HAP-1 (cell line): Measurements from ENCODE around the gene SEMA4F.

Experiments used
- DNase-seq, 2 experiments: peaks; one replicate each; pipeline ENCODE4 v3.0.0-alpha.2; 2016 to 2020; ENCODE audit warnings: low spot score in 2 of 2
- H3K27me3 ChIP-seq: fragments of 250-450 bp; sonication (Bioruptor Pico); 2 replicates; pipeline ENCODE4 v1.5.1; 2020; ENCODE audit warnings: low read depth, mild to moderate bottlenecking, moderate library complexity
- H3K36me3 ChIP-seq: fragments of 250-450 bp; sonication (Bioruptor Pico); replicated peaks from 2 replicates; pipeline ENCODE4 v1.5.1; 2020; ENCODE audit warnings: mild to moderate bottlenecking
- H3K4me1 ChIP-seq: fragments of 250-450 bp; sonication (Bioruptor Pico); 2 replicates; pipeline ENCODE4 v1.5.1; 2020; ENCODE audit warnings: mild to moderate bottlenecking
- H3K4me3 ChIP-seq: fragments of 250-450 bp; sonication (Bioruptor Pico); 2 replicates; pipeline ENCODE4 v1.5.1; 2020; ENCODE audit warnings: mild to moderate bottlenecking, moderate library complexity
- H3K9me3 ChIP-seq: fragments of 250-450 bp; sonication (Bioruptor Pico); 2 replicates; pipeline ENCODE4 v1.5.1; 2020; ENCODE audit warnings: mild to moderate bottlenecking, moderate library complexity
- in situ Hi-C: fragments of 300-500 bp; cut with MboI; formaldehyde crosslinking; loops from 3 replicates; pipeline ENCODE4 v1.14.3; 2020; ENCODE audit warnings: low sequenced_read_pairs, inconsistent platforms, mixed read lengths

SEMA4F gene

GRCh38 chr2:74645344-74645743 lies 8.7 kb upstream of the SEMA4F start:
- no peaks in the 10 kb centered on the region for H3K9me3 ChIP-seq
- in situ Hi-C loops = no loop called here
- H3K4me1 ChIP-seq = no peaks in the 10 kb centered on the region
- H3K36me3 ChIP-seq = no peaks in the 10 kb centered on the region
- 0 out of 2 replicates have a peak, but pooled peaks cover 2% of the 10 kb centered on the region for H3K27me3 ChIP-seq
- no peak for DNase-seq
- H3K4me3 ChIP-seq = no peak overlapping the region

GRCh38 chr2:74646201-74646600 lies 7.8 kb upstream of the SEMA4F start:
- no peak overlapping the region for H3K4me3 ChIP-seq
- H3K27me3 ChIP-seq = 0 out of 2 replicates have a peak, but pooled peaks cover 2% of the 10 kb centered on the region
- H3K4me1 ChIP-seq = no peaks in the 10 kb centered on the region
- in situ Hi-C loops = no loop called here
- DNase-seq = no peak
- H3K9me3 ChIP-seq = no peaks in the 10 kb centered on the region
- no peaks in the 10 kb centered on the region for H3K36me3 ChIP-seq

GRCh38 chr2:74646834-74647482 lies 7.1 kb upstream of the SEMA4F start:
- in situ Hi-C loops = no loop called here
- H3K4me3 ChIP-seq = no peak overlapping the region
- H3K36me3 ChIP-seq = no peaks in the 10 kb centered on the region
- 0 out of 2 replicates have a peak, but pooled peaks cover 2% of the 10 kb centered on the region for H3K27me3 ChIP-seq
- H3K4me1 ChIP-seq = no peaks in the 10 kb centered on the region
- H3K9me3 ChIP-seq = no peaks in the 10 kb centered on the region
- DNase-seq = no peak

- in situ Hi-C loops = no loop called here
- no peak for DNase-seq
- H3K36me3 ChIP-seq = no peaks in the 10 kb centered on the region
- no peaks in the 10 kb centered on the region for H3K9me3 ChIP-seq
- H3K4me1 ChIP-seq = no peaks in the 10 kb centered on the region
- H3K4me3 ChIP-seq = no peak within 1 kb of the TSS
- H3K27me3 ChIP-seq = no peaks in the 10 kb centered on the region
Observed at GRCh38 chr2:74648009-74648443, 6.0 kb upstream of the SEMA4F start, which contains the start of gene M1AP. TSS of gene M1AP (minus strand) at chr2:74648330. CDS start at chr2:74640275, 8,055 bp downstream.

- no peaks in the 10 kb centered on the region for H3K9me3 ChIP-seq
- peak overlapping the region; percentile 61 for H3K4me3 ChIP-seq
- in situ Hi-C loops = no loop called here
- DNase-seq = no peak
- peaks cover 6% of the 10 kb centered on the region; the same call in 1 of the 2 replicates for H3K4me1 ChIP-seq
- no peaks in the 10 kb centered on the region for H3K36me3 ChIP-seq
- H3K27me3 ChIP-seq = no peaks in the 10 kb centered on the region
Observed at GRCh38 chr2:74653589-74653984, 460 bp upstream of the SEMA4F start.

- Histone ChIP-seq H3K4me1 (peaks cover 6% of the 10 kb centered on the region; the same call in 1 of the 2 replicates), H3K4me3 (no peak overlapping the region), H3K27me3 (no peaks in the 10 kb centered on the region), H3K36me3 (no peaks in the 10 kb centered on the region), H3K9me3 (no peaks in the 10 kb centered on the region)
- in situ Hi-C loops = no loop called here
- no peak for DNase-seq
Observed at GRCh38 chr2:74655579-74655978, 1.5 kb downstream of the SEMA4F start.

- in situ Hi-C loops = no loop called here
- DNase-seq = no peak
- no peak overlapping the region for H3K4me3 ChIP-seq
- no peaks in the 10 kb centered on the region for H3K27me3 ChIP-seq
- no peaks in the 10 kb centered on the region; the same call in 1 of the 2 replicates for H3K36me3 ChIP-seq
- H3K9me3 ChIP-seq = no peaks in the 10 kb centered on the region
- peaks cover 6% of the 10 kb centered on the region; the same call in 1 of the 2 replicates for H3K4me1 ChIP-seq
Observed at GRCh38 chr2:74658516-74658915, 4.5 kb downstream of the SEMA4F start.

- DNase-seq = no peak
- in situ Hi-C loops = no loop called here
- Histone ChIP-seq H3K27me3 (no peaks in the 10 kb centered on the region), H3K4me1 (peaks cover 6% of the 10 kb centered on the region; the same call in 1 of the 2 replicates), H3K4me3 (no peak overlapping the region), H3K36me3 (no peaks in the 10 kb centered on the region; the same call in 1 of the 2 replicates), H3K9me3 (no peaks in the 10 kb centered on the region)
Observed at GRCh38 chr2:74659462-74659861, 5.4 kb downstream of the SEMA4F start.

GRCh38 chr2:74668087-74668486 lies 14.0 kb downstream of the SEMA4F start:
- H3K9me3 ChIP-seq = no peaks in the 10 kb centered on the region
- H3K36me3 ChIP-seq = no peaks in the 10 kb centered on the region; the same call in 1 of the 2 replicates
- no peaks in the 10 kb centered on the region for H3K27me3 ChIP-seq
- peaks cover 7% of the 10 kb centered on the region for H3K4me1 ChIP-seq
- in situ Hi-C loops = no loop called here
- DNase-seq = no peak
- H3K4me3 ChIP-seq = no peak overlapping the region

- no peaks in the 10 kb centered on the region for H3K27me3 ChIP-seq
- in situ Hi-C loops = no loop called here
- H3K36me3 ChIP-seq = peaks cover 1% of the 10 kb centered on the region
- no peaks in the 10 kb centered on the region for H3K9me3 ChIP-seq
- H3K4me3 ChIP-seq = no peak overlapping the region
- H3K4me1 ChIP-seq = peaks cover 17% of the 10 kb centered on the region
- no peak for DNase-seq
Observed at GRCh38 chr2:74670263-74670662, 16.2 kb downstream of the SEMA4F start.

GRCh38 chr2:74671479-74671878 lies 17.4 kb downstream of the SEMA4F start:
- no peak for DNase-seq
- in situ Hi-C loops = no loop called here
- Histone ChIP-seq H3K4me3 (no peak overlapping the region), H3K36me3 (peaks cover 13% of the 10 kb centered on the region), H3K4me1 (peaks cover 17% of the 10 kb centered on the region), H3K9me3 (no peaks in the 10 kb centered on the region), H3K27me3 (no peaks in the 10 kb centered on the region)

GRCh38 chr2:74673826-74674528 lies 19.9 kb downstream of the SEMA4F start:
- Histone ChIP-seq H3K36me3 (peaks cover 13% of the 10 kb centered on the region), H3K27me3 (no peaks in the 10 kb centered on the region), H3K9me3 (no peaks in the 10 kb centered on the region), H3K4me1 (peaks cover 17% of the 10 kb centered on the region), H3K4me3 (no peak overlapping the region)
- peak in 1 of 2 experiments; percentile 10 for DNase-seq
- in situ Hi-C loops = no loop called here

- Histone ChIP-seq H3K4me1 (peaks cover 17% of the 10 kb centered on the region), H3K27me3 (no peaks in the 10 kb centered on the region), H3K4me3 (no peak overlapping the region), H3K36me3 (peaks cover 16% of the 10 kb centered on the region), H3K9me3 (no peaks in the 10 kb centered on the region)
- in situ Hi-C loops = no loop called here
- no peak for DNase-seq
Observed at GRCh38 chr2:74675090-74675489, 21.0 kb downstream of the SEMA4F start.

GRCh38 chr2:74676331-74676730 lies 22.3 kb downstream of the SEMA4F start:
- H3K4me1 ChIP-seq = peaks cover 17% of the 10 kb centered on the region
- no peaks in the 10 kb centered on the region for H3K27me3 ChIP-seq
- H3K36me3 ChIP-seq = peaks cover 16% of the 10 kb centered on the region
- DNase-seq = no peak
- no peak overlapping the region for H3K4me3 ChIP-seq
- H3K9me3 ChIP-seq = no peaks in the 10 kb centered on the region
- in situ Hi-C loops = no loop called here
